HepG2 (cell line): ENCODE results near the gene EFCAB11. TPM values are rescaled to one million over a fixed set of nuclear protein-coding genes. Genes with fewer than 3 reads are reported as not detected.

Experiments used
- ATAC-seq: fragments of 200-7000 bp; cut with Tn5 transposase; 3 replicates; pipeline ENCODE4 v1.9.1; 2020; ENCODE audit warnings: mild to moderate bottlenecking, moderate library complexity
- BruUV-seq: library from RNA; stranded (reverse); fragments of 400-500 nt; replicated peaks from 2 replicates; lab custom pipeline; 2021; lab: Mats Ljungman, UMichigan
- CTCF ChIA-PET: fragments of 300-600 bp; formaldehyde crosslinking; extraction: SDS; loops from one replicate; lab custom pipeline; 2021; ENCODE audit warnings: low total read pairs, inconsistent platforms, low intra/inter-chr PET ratio; lab: Yijun Ruan, JAX
- POLR2A ChIA-PET: fragments of 350-600 bp; sonication (Branson Sonifier 250); formaldehyde crosslinking; loops from one replicate; lab custom pipeline; 2020; ENCODE audit warnings: antibody characterized with exemption, inconsistent platforms; lab: Yijun Ruan, JAX
- DNase-seq: peaks from one replicate; pipeline ENCODE4 v3.0.0-alpha.2; 2015; ENCODE audit warnings: low spot score
- FAIRE-seq: peaks from 3 replicates; lab custom pipeline; 2011; peaks lifted over from hg19 to GRCh38; lab: Jason Lieb, UNC
- H2AFZ ChIP-seq: one replicate; pipeline ENCODE4 v1.6.1; 2011; ENCODE audit warnings: low read length, inconsistent platforms
- H3K27ac ChIP-seq: fragments of 300-600 bp; 3 replicates; pipeline ENCODE4 v1.8.0; 2011; ENCODE audit warnings: mixed run types, mild to moderate bottlenecking, mixed read lengths, low read length, inconsistent platforms; ENCODE audit not compliant: insufficient read depth; ENCODE audit errors: extremely low read length
- H3K27me3 ChIP-seq, 2 experiments: fragments of 200-600 bp in 1 of 2; 2 replicates in 1 of 2; 3 replicates in 1 of 2; pipeline versions ENCODE4 v1.6.0 to v1.8.0; 2011; ENCODE audit warnings: low read length in 2 of 2, mild to moderate bottlenecking in 2 of 2, moderate library complexity in 2 of 2, inconsistent platforms in 1 of 2; ENCODE audit not compliant: insufficient read depth in 2 of 2, control insufficient read depth in 1 of 2
- H3K36me3 ChIP-seq, 2 experiments: fragments of 200-600 bp in 1 of 2; replicated peaks in 1 of 2; 2 replicates in 1 of 2; 3 replicates in 1 of 2; pipeline versions ENCODE4 v1.5.1 to v1.8.0; 2011; ENCODE audit warnings: low read length in 2 of 2, inconsistent platforms in 1 of 2; ENCODE audit not compliant: insufficient read depth in 2 of 2, control insufficient read depth in 1 of 2
- H3K4me1 ChIP-seq: 2 replicates; pipeline ENCODE4 v1.5.1; 2012; ENCODE audit warnings: low read length, inconsistent platforms; ENCODE audit not compliant: insufficient read depth
- H3K4me2 ChIP-seq: 2 replicates; pipeline ENCODE4 v1.6.0; 2011; ENCODE audit warnings: low read depth, low read length, inconsistent platforms
- H3K4me3 ChIP-seq, 3 experiments: fragments of 200-600 bp in 1 of 3; sonication (generic), shearing (Covaris generic) in 1 of 3; replicated peaks in 1 of 3; 2 replicates each; pipeline ENCODE4 v1.5.1; 2011 to 2016; ENCODE audit warnings: low read length in 3 of 3, inconsistent platforms in 2 of 3, low read depth in 2 of 3, mild to moderate bottlenecking in 2 of 3, control low read depth in 1 of 3, mixed read lengths in 1 of 3; ENCODE audit not compliant: insufficient read depth in 1 of 3
- H3K79me2 ChIP-seq: one replicate; pipeline ENCODE4 v1.6.1; 2011; ENCODE audit warnings: low read length, inconsistent platforms; ENCODE audit not compliant: insufficient read depth
- H3K9ac ChIP-seq: 2 replicates; pipeline ENCODE4 v1.6.0; 2011; ENCODE audit warnings: mild to moderate bottlenecking, low read depth, low read length, inconsistent platforms; ENCODE audit not compliant: insufficient read depth
- H3K9me3 ChIP-seq: 2 replicates; pipeline ENCODE4 v1.5.1; 2012; ENCODE audit warnings: mild to moderate bottlenecking, low read length
- H4K20me1 ChIP-seq: 2 replicates; pipeline ENCODE4 v1.6.0; 2011; ENCODE audit warnings: inconsistent platforms, mild to moderate bottlenecking, low read length, moderate library complexity; ENCODE audit not compliant: insufficient read depth
- GFI1 ChIP-seq: sonication (generic); formaldehyde crosslinking; IDR thresholded peaks from 2 replicates; pipeline ENCODE4 v1.5.0; 2020; ENCODE audit warnings: missing genetic modification reagents, mild to moderate bottlenecking, borderline replicate concordance
- PBX3 ChIP-seq: sonication (generic); formaldehyde crosslinking; IDR thresholded peaks from 2 replicates; pipeline ENCODE4 v1.8.1; 2023; ENCODE audit warnings: missing genetic modification reagents, inconsistent platforms, borderline replicate concordance
- SMARCE1 ChIP-seq: fragments of 450-650 bp; IDR thresholded peaks from 2 replicates; pipeline ENCODE4 v1.6.1; 2017; ENCODE audit warnings: borderline replicate concordance
- ZBTB2 ChIP-seq: sonication (generic); formaldehyde crosslinking; IDR thresholded peaks from 2 replicates; pipeline ENCODE4 v1.8.0; 2022; ENCODE audit warnings: low read depth, missing genetic modification reagents
- ZBTB21 ChIP-seq: sonication (generic); formaldehyde crosslinking; IDR thresholded peaks from 2 replicates; pipeline ENCODE4 v1.4.0; 2020; ENCODE audit warnings: missing genetic modification reagents
- ZEB1 ChIP-seq: IDR thresholded peaks from 2 replicates; pipeline ENCODE4 v1.6.1; 2012; ENCODE audit warnings: mild to moderate bottlenecking, low read depth, inconsistent platforms; ENCODE audit not compliant: insufficient replicate concordance
- ZFP36L2 ChIP-seq: sonication (generic); formaldehyde crosslinking; IDR thresholded peaks from 2 replicates; pipeline ENCODE4 v1.4.0; 2020; ENCODE audit warnings: missing genetic modification reagents
- ZNF782 ChIP-seq: sonication (generic); formaldehyde crosslinking; IDR thresholded peaks from 2 replicates; pipeline ENCODE4 v1.4.0; 2020; ENCODE audit warnings: missing genetic modification reagents, mild to moderate bottlenecking, borderline replicate concordance
- WGBS: methylation state at CpG from one replicate; pipeline ENCODE4 v1.1.6; 2017; ENCODE audit warnings: low lambda C conversion rate; 5-methylcytosine and 5-hydroxymethylcytosine counted together
- in situ Hi-C: cut with HindIII; loops from 2 replicates; pipeline ENCODE4 v1.10.0; 2017; ENCODE audit warnings: low pct_unique_long_range_greater_than_20kb; ENCODE audit not compliant: extremely low pct_ligation_motif_present
- intact Hi-C: fragments of 100-400 bp; cut with micrococcal nuclease; formaldehyde crosslinking; loops from one replicate; pipeline ENCODE4 v1.10.0; 2022; ENCODE audit not compliant: unreplicated experiment
- polyA plus RNA-seq, 8 experiments: library from polyadenylated mRNA; depleted of rRNA in 3 of 8; stranded (reverse) in 7 of 8; unstranded in 1 of 8; fragments of >200 nt; fragmentation: Illumina TruSeq in 4 of 8; extraction: Trizol in 4 of 8; gene quantifications; 2 replicates each; pipeline versions ENCODE4 v1.2.1 to v1.2.3, GENCODE V29; 2011 to 2016; ENCODE audit warnings: low read depth in 4 of 8, missing spikeins in 1 of 8, mixed read lengths in 1 of 8; ENCODE audit not compliant: insufficient read depth in 1 of 8
- total RNA-seq, 5 experiments: library from RNA; depleted of rRNA; stranded (reverse); fragments of >200 nt; fragmentation: Illumina TruSeq; extraction: Trizol; gene quantifications; 2 replicates each; pipeline ENCODE4 v1.2.3, GENCODE V29; 2016; ENCODE audit warnings: low read depth in 1 of 5
- TF ChIP-seq, protein P1 (sequence below): sonication (generic); formaldehyde crosslinking; IDR thresholded peaks from 2 replicates; pipeline ENCODE4 v1.4.0; 2020; ENCODE audit warnings: mild to moderate bottlenecking, missing genetic modification reagents

The EFCAB11 gene
- total and polyA plus RNA-seq, 2 of the 13 experiments (the other 11 are each of a cell fraction or from before 2014, with no cell fraction given) = 8.2 to 31.5 TPM

GRCh38 chr14:89798212-89798773, 156.2 kb downstream of the EFCAB11 start:
- ChIA-PET POLR2A (no interaction called here), CTCF (no interaction called here)
- Histone ChIP-seq H3K79me2 (no peaks in the 10 kb centered on the region), H4K20me1 (no peaks in the 10 kb centered on the region), H3K27ac (no peak overlapping the region), H2AFZ (no peak overlapping the region), H3K4me2 (no peak overlapping the region), H3K9me3 (no peaks in the 10 kb centered on the region), H3K36me3 (peaks cover 2 to 3% of the 10 kb centered on the region in 2 experiments; a peak in 1 of 5 replicates), H3K27me3 (no peaks in the 10 kb centered on the region), H3K9ac (no peak overlapping the region), H3K4me3 (no peak overlapping the region), H3K4me1 (no peaks in the 10 kb centered on the region)
- intact Hi-C loops = no loop called here
- 67% methylated on average over 4 of the region's 4 CpGs for WGBS
- ATAC-seq (no peak), FAIRE-seq (no peak), DNase-seq (no peak)
- in situ Hi-C loops = no loop called here
- TF ChIP-seq ZFP36L2 (CRISPR knock-in tag) = no peak
- TF ChIP-seq SMARCE1 = no peak
- no peak for TF ChIP-seq PBX3 (CRISPR knock-in tag)
- TF ChIP-seq ZEB1 = no peak
- TF ChIP-seq ZBTB21 (CRISPR knock-in tag) = no peak
- no peak for TF ChIP-seq ZBTB2 (CRISPR knock-in tag)
- TF ChIP-seq GFI1 = no peak
- TF ChIP-seq ZNF782 (CRISPR knock-in tag) = no peak
- TF ChIP-seq, protein P1, sequence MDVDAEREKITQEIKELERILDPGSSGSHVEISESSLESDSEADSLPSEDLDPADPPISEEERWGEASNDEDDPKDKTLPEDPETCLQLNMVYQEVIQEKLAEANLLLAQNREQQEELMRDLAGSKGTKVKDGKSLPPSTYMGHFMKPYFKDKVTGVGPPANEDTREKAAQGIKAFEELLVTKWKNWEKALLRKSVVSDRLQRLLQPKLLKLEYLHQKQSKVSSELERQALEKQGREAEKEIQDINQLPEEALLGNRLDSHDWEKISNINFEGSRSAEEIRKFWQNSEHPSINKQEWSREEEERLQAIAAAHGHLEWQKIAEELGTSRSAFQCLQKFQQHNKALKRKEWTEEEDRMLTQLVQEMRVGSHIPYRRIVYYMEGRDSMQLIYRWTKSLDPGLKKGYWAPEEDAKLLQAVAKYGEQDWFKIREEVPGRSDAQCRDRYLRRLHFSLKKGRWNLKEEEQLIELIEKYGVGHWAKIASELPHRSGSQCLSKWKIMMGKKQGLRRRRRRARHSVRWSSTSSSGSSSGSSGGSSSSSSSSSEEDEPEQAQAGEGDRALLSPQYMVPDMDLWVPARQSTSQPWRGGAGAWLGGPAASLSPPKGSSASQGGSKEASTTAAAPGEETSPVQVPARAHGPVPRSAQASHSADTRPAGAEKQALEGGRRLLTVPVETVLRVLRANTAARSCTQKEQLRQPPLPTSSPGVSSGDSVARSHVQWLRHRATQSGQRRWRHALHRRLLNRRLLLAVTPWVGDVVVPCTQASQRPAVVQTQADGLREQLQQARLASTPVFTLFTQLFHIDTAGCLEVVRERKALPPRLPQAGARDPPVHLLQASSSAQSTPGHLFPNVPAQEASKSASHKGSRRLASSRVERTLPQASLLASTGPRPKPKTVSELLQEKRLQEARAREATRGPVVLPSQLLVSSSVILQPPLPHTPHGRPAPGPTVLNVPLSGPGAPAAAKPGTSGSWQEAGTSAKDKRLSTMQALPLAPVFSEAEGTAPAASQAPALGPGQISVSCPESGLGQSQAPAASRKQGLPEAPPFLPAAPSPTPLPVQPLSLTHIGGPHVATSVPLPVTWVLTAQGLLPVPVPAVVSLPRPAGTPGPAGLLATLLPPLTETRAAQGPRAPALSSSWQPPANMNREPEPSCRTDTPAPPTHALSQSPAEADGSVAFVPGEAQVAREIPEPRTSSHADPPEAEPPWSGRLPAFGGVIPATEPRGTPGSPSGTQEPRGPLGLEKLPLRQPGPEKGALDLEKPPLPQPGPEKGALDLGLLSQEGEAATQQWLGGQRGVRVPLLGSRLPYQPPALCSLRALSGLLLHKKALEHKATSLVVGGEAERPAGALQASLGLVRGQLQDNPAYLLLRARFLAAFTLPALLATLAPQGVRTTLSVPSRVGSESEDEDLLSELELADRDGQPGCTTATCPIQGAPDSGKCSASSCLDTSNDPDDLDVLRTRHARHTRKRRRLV (CRISPR knock-in tag) = no peak
- BruUV-seq = no TSS peak
